GM21526 (cell line): Measurements from ENCODE around the gene RABL6.
"Not testable (repeated sequence)": the region's sequence is repeated elsewhere in the genome, so short reads cannot be mapped to it uniquely, and the experiment has no call there.

Experiments
- ATAC-seq: cut with Tn5 transposase; IDR thresholded peaks from one replicate; pipeline ENCODE4 v1.9.1; 2021; ENCODE audit warnings: moderate library complexity; ENCODE audit not compliant: unreplicated experiment, low FRiP score

RABL6 gene, protein sequence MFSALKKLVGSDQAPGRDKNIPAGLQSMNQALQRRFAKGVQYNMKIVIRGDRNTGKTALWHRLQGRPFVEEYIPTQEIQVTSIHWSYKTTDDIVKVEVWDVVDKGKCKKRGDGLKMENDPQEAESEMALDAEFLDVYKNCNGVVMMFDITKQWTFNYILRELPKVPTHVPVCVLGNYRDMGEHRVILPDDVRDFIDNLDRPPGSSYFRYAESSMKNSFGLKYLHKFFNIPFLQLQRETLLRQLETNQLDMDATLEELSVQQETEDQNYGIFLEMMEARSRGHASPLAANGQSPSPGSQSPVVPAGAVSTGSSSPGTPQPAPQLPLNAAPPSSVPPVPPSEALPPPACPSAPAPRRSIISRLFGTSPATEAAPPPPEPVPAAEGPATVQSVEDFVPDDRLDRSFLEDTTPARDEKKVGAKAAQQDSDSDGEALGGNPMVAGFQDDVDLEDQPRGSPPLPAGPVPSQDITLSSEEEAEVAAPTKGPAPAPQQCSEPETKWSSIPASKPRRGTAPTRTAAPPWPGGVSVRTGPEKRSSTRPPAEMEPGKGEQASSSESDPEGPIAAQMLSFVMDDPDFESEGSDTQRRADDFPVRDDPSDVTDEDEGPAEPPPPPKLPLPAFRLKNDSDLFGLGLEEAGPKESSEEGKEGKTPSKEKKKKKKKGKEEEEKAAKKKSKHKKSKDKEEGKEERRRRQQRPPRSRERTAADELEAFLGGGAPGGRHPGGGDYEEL

DNA sequence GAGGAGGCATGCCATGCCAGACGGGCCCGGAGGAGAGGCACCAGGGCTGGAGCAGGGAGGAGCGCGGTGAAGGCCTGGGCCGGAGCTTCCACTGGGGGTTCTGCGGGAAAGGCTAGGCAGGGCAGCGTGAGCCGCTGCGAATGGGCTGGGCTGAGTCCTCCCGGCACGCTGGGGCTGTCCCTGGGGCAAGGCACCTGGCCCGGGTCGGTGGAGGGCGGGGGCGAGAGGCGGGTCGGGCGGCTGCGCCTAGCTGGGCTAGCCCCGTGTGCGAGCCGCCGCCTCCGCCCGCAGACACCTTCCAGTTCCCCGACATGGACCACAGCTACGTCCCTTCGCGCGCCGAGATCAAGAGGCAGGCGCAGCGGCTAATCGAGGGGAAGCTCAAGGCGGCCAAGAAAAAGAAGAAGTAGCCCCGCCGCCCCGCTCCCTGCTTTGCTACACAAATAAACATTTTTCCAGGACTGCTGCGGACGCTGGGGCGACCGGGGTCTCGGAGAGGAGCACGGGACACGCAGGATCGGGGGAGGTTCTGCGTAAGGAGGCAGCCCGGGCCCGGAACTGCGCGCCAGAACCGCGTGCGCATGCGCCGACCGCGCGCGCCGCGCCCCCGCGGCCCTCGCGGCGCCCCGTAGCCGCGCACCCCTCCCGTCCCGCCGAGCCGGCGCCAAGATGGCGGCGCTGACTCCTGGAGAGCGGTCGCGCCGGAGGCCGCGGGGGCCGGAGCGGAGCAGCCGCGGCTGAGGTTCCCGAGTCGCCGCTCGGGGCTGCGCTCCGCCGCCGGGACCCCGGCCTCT lies at the start of gene RABL6:
Gene RABL6 (plus strand): TSS at position 668 of the 794 bp plus-strand sequence. CDS start 249 bp downstream, outside the sequence.
- ATAC-seq: peak; percentile 64

DNA sequence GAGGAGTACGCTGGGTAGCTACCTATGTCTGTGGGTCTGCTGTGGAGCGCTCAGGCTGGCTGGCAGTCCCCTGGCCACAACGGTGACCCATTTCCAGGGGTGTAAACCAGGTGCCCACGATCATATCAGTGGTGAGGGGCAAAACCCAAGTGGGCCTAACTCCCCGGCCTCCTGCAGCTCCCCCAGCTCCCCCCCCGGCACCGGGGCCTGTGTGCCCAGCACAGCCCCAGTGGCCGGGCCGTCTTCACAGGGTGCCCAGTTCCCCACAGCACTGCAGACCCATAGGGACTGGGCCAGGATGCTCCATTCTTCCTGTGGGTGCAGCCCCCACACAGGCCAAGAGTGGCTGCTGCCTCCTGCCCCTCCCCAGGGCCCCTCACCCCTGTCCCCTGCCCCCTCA lies 48.7 kb upstream of the RABL6 start:
- no peak for ATAC-seq

DNA sequence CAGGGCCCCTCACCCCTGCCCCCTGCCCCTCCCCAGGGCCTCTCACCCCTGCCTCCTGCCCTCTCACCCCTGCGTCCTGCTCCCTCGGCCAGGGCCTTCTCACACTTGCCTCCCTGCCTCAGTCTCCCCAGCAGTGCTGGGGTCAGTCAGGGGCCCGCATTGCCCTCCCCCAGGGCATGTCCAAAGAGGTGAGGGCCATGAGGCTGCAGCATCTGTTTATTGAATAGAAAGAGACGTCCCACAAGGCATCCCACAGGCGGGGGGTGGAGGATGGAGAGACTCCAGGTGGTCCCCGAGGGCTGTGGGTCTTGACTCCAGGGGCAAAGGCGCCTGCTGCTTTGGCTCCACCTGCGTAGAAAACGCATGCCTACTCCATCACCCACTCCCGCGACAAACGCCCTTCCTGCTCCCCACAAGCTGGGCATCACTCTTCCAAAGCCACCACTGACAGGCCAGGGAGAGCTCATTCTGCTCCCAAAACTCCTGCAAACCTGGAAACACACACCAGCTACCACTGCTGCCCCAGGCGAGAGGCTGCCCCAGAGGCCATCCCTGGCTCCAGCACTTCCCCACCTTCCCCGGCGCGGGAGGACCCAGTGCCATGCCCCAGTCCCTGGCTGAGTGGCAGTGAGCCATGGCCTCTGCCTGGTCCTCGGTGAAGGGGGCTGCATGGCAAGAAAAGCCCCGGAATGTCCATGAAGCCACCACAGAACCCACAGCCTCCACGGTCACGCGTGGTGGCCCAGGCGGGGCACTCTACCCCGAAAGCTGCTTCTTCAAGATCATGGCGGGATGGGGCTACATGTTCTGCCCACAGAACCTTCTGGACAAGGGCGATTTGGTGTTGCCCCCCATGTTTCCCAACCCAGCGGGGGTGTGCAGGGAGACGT lies 48.1 kb upstream of the RABL6 start:
- ATAC-seq: no peak

DNA sequence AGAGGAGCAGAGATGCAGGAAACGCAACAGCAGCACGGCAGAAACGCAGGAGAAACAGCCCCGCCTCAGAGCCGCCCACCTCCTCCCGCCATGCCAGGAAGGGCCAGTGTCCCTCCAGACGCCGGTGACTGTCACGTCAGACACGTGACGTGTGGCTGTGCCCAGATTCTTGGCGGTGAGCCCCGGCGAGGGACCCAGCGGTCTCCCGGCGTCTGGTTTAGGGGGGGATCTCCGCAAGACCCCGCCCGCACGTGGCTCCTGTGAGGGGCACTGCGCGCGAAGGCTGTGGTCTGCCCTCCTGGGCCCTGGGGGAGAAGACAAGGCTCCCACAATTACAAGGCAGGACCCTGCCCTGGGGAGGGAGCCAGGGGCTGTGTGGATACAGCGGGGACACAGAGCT lies 47.3 kb upstream of the RABL6 start:
- ATAC-seq: no peak

- ATAC-seq: not testable (repeated sequence)
These were observed 46.8 kb upstream of the RABL6 start for GRCh38 chr9:136760834-136761544.

DNA sequence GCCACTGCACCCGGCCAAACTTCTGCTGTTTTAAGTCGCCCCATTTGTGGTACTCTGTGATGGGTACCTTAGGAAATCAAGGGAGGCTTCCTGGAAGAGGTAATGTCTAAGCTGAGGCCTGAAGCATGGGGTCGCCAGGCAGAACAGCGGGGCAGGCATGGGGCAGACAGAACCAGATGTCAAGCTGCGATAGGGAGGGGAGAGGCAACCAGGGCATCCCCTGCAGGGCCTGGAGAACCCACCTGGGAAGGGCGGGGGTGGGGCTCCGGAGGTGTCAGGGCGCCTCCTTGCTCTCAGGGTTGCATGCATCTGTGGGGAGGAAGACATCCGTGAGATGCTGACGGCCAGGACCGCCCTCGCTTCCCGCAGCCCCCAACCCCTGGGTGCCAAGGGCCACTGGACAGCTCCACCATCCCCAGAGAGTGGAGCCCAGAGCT lies 46.2 kb upstream of the RABL6 start:
- ATAC-seq: no peak

DNA sequence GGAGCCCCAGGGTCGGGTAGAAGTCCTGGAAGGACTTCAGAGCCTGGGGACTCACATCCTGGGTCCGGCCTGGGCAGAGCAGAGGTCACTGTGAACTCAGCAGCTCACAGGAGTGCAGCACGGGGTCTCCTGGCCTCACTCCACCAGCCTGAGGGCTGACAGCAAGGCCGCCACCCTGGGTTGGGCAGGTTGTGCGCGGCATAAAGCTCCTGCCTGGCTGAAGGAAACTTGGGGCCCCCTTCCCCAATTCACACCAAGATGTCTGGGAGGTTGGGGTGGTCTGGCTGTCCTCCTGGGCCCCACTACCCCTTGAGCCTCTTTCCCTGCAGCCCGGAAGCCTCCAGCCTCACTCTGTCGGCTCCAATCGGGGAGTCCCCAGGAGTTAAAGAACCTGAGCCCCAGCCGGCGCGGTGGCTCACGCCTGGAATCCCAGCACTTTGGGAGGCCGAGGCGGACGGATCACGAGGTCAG lies 45.5 kb upstream of the RABL6 start:
- no peak for ATAC-seq

- no peak for ATAC-seq
These were observed 44.7 kb upstream of the RABL6 start for GRCh38 chr9:136762915-136763648.

GRCh38 chr9:136763649-136764035 lies 44.1 kb upstream of the RABL6 start:
- no peak for ATAC-seq

- ATAC-seq: no peak
These were observed 43.4 kb upstream of the RABL6 start, which contains the start of gene LCN15 for GRCh38 chr9:136764301-136764891. LCN15 (minus strand) TSS chr9:136764518; CDS start chr9:136764488, 30 bp downstream.

DNA sequence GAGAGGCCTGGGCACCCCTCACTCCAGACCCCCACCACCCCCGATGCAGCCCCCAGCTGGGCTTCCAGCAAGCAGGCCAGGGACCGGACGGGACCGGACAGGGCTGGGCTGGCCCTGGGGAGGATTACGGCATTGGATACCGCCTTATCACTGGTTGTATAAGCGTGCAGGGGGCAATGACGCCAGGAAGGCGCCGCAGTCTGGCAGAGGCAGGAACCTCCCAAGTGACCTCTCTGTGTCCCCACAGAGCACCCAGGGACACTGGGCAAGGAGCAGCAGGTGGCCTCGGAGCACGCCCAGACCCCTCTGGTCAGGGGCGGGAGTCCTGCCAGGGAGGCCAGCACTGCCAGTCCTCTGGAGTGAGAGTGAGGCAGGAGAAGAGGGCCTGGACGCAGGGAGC lies 42.7 kb upstream of the RABL6 start:
- ATAC-seq: no peak

DNA sequence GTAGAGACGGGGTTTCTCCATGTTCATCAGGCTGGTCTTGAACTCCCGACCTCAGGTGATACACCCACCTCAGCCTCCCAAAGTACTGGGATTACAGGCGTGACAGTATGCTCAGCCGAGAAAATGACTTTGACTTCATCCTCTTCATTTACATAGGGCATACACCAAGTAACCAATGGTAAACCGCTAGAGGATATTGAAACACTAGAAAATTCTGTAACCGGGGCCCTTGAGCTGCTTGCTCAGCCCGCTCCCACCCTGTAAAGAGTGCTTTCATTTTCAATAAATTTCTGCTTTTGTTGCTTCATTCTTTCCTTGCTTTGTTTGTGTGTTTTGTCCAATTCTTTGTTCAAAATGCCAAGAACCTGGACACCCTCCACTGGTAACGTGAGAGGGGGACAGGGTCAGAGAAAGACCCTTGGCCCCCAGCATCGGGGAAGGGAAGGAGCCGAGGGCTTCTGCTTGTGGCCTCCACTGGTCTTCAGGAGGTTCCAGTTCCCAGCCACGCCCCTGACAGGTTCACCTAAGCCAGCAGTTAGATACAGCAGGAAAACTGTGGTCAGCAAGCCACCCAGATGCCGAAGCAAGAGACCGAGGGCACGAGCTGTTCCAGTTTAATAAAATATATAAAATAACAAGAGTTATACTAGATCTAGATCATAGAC lies 41.9 kb upstream of the RABL6 start:
- ATAC-seq: peak; percentile 53

DNA sequence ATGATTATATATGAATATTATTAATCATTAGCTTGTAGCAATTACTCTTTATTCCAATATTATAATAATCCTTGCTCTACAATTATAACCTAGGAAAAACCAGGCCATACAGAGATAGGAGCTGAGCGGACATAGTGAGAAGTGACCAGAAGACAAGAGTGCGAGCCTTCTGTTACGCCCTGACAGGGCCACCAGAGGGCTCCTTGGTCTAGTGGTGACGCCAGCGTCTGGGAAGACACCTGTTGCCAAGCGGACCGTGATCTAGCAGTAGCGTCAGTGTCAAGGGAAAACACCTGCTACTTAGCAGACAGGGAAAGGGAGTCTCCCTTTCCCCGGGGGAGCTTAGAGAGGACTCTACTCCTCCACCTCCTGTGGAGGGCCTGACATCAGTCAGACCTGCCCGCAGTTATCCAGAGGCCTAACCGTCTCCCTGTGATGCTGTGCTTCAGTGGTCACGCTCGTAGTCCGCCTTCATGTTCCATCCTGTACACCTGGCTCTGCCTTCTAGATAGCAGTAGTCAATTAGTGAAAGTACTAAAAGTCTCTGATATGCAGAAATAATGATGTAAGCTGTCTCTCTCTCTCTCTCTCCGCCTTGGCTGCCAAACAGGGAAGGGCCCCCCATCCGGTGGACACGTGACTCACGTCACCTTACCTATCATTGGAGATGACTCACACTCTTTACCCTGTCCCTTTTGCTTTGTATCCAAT lies 41.2 kb upstream of the RABL6 start:
- not testable (repeated sequence) for ATAC-seq

DNA sequence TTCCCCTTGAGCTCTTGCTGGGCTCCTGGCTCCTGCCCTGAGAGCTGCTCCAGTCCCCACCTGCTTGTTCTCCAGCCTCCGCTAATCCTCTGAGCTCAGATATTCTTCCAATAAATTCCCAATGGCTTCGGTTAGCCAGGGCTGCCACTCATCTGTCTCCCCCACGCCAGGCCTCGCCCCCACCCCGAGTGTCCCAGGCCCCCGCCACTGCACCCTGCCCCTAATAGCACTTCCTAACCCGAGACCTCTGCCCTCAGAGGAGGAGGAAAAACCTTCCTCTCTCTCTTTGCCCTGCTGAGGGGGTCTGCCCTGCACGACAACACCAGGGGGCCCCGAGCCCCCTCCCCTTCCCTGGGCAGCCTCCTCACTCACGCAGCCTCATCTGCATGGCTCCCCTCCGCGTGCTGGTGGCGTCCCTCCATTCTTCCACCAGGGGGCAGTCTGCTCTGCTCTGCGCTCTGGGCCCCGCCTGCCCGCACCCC lies 38.0 kb upstream of the RABL6 start:
- ATAC-seq: no peak

GRCh38 chr9:136771907-136772415 lies 35.8 kb upstream of the RABL6 start:
- no peak for ATAC-seq

- ATAC-seq: no peak
These were observed 34.2 kb upstream of the RABL6 start for GRCh38 chr9:136773386-136774044.
